NCI-H226 (cell line): Measurements from ENCODE around the gene C1orf210.
A peak's percentile ranks its signal among the peaks of the same experiment; 100 is the strongest.

Experiments
- DNase-seq: peaks from one replicate; pipeline ENCODE4 v3.0.0-alpha.2; 2015

Gene C1orf210

DNA sequence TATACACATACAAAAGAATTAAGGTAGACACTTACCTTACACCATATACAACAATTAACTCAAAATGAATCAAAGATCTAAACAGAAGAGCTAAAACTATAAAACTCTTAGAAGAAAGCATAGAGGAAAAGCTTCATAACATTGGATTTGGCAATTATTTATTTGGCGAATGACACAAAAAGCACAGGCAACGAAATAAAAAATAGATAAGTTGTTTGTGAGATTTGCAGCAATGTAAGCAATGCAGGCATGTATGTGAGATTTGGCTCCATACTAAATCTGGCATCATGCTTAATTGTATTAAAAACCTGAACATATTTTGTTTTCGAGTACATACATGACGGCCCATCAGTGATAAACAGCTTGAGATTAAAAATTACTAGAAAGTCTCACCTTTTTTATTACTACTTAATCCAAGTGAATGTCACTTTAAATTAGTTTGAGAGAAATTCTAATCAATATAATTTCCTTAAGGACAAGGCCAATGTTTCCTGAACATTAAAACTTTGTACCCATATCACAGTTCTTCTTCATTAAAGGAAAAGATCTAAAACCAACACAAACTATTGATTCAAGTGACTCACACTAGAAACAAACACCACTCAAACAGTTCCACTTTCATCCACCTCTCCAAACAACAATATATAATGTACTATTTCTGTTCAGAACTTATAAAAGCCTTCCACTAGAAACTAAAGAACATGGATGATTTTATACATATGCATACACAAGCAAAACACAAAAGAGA lies 38.7 kb downstream of the C1orf210 start:
- no peak for DNase-seq

GRCh38 chr1:43243299-43243698 lies 42.1 kb downstream of the C1orf210 start:
- DNase-seq: no peak

DNA sequence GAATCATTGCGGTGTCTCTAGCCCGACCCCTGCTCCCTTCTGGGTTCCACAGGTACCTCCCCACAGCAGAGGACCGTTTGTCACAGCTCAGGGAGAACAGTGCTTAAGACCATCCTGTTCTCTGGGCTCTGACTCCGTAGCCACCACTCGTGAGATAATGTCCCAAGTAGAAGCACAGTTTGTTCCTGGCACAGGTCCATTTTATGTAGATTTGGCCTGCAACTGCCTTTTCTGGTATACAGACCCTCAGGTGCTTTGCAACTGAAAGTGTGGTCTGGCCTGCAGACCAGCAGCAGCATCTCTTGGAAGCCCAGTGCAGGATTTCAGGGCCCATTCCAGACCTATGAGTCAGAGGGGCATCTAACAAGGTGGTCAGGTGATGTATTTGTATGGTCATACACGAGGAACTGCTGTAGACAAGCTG lies 44.0 kb downstream of the C1orf210 start:
- DNase-seq: peak; percentile 88

- no peak for DNase-seq
Observed at GRCh38 chr1:43239484-43239883, 45.9 kb downstream of the C1orf210 start.

- no peak for DNase-seq
Observed at GRCh38 chr1:43238991-43239469, 46.4 kb downstream of the C1orf210 start.

- peak; percentile 41 for DNase-seq
Observed at GRCh38 chr1:43238085-43238484, 47.3 kb downstream of the C1orf210 start.

DNA sequence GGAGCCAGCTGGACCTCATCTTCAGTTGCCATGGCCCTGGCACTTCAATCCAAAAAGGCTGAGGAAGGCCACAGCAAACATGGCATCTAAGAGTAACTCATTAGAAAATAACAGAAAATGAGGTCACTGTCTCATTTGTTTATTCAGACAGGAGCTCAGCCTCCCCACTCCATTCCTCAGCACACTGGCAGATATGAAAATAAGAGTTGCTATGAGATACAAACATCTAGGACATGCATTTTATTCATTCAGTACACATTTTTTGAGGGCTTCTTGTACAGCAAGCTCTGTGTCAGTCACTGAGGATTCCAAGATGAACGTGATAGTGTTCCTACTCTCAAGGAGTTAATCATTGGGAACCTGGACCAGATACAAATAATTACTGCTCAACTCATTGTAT lies 48.3 kb downstream of the C1orf210 start:
- DNase-seq: peak; percentile 15

DNA sequence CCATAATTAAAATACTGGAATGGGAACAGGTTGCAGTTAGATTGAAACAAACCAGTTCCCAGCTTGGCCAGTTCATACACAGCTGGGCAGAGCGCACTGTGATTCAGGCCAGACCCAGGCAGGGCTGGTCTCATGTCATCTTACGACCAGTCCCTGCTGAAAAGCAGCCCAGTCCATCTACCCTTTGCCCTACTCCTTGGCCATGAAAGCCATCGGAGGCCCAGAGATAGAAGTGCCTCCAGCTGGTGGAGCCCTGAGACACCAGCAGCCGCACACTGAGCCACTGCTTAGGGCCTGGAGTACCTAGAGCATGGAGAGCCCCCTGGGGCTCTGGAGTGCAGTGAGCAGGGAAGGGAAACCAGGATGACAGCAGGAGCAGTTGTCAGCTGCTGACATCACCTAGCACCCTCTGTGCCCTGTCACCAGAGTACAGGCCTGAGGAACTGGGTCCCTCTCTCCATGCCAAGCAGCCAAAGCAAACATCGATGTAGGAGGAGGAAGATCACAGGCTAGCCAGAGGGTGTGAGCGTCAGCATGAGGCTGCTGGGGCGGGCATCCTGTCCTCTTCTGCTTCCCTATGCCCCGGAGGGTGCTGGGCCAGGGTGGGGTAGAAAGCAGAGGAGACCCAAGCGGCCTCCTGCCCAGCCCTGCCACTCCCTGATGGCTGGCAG lies 49.8 kb downstream of the C1orf210 start:
- DNase-seq: no peak

- DNase-seq: no peak
Observed at GRCh38 chr1:43235040-43235439, 50.3 kb downstream of the C1orf210 start.

DNA sequence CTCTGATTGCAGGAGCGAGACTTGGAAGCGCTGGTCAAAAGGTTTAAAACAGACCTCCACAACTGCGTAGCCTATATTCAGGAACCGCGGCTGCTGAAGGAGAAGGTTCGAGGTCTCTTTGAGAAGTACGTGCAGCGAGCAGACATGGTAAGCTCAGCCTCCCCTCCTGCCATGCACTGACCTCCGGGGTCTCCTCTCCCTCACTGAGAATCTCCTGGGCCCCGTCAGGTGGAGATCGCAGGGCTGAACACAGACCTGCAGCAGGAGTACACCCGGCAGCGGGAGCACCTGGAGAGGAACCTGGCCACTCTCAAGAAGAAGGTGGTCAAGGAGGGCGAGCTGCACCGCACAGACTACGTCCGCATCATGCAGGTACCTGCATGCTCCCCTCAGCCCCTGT lies 51.1 kb downstream of the C1orf210 start:
- no peak for DNase-seq

DNA sequence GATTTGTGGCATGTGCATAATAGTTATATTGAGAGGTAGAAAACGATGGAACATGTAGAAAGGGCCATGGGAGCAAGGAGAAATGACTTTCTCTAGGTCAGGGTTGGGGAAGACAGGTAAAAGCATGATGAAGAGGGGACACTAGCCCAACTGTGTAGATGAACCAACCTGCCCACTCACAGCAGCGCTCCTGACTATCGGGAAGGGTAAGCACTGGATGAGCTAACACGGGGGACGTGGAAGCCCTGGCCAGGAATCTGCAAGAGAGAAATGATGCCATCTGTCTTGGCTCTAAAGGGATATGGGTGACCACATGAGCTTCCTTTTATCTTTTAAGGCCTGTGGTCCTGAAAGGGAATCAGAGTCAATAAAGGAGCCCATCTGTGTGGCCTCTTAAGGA lies 51.8 kb downstream of the C1orf210 start:
- DNase-seq: no peak

DNA sequence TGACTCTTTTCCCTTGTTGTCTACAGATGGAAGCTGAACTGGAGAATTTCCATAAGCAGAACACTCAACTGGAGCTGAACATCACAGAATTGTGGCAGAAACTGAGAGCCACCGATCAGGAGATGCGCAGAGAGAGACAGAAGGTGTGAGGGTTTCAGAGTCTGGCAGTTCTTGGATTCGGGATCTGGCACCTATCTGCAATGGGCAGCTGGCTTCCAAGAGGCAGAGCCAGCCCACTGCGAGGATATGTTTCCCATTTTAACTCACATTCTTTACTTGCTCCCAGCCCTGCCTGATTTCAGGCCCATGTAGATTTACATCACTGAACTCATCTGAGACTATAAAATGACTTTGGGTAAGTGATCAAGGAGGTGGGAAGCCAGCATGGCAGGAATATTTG lies 52.9 kb downstream of the C1orf210 start:
- DNase-seq: no peak

DNA sequence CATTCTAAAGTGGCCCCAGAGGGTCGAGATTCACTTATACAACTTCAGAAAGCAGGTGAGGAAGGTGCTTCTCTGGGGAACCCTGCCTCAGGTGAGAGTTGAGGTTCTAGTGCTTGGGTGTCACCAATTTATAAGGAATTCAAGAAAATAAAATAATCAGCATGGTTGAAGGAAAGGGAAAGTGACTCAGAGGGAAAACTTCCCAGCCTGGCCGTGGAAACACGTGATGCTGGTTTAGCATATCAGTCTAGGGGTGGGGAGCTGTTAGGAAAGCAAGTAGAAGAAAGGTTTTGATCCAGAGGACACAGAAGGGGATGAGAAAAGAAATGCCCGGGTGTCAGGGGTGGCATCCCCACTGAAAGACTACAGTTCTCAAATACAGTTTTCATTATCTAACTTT lies 53.3 kb downstream of the C1orf210 start:
- peak; percentile 72 for DNase-seq
